ENCODE data around the gene CASR.
"Not testable (repeated sequence)": the region's sequence is repeated elsewhere in the genome, so short reads cannot be mapped to it uniquely, and the experiment has no call there.

Gene CASR, protein sequence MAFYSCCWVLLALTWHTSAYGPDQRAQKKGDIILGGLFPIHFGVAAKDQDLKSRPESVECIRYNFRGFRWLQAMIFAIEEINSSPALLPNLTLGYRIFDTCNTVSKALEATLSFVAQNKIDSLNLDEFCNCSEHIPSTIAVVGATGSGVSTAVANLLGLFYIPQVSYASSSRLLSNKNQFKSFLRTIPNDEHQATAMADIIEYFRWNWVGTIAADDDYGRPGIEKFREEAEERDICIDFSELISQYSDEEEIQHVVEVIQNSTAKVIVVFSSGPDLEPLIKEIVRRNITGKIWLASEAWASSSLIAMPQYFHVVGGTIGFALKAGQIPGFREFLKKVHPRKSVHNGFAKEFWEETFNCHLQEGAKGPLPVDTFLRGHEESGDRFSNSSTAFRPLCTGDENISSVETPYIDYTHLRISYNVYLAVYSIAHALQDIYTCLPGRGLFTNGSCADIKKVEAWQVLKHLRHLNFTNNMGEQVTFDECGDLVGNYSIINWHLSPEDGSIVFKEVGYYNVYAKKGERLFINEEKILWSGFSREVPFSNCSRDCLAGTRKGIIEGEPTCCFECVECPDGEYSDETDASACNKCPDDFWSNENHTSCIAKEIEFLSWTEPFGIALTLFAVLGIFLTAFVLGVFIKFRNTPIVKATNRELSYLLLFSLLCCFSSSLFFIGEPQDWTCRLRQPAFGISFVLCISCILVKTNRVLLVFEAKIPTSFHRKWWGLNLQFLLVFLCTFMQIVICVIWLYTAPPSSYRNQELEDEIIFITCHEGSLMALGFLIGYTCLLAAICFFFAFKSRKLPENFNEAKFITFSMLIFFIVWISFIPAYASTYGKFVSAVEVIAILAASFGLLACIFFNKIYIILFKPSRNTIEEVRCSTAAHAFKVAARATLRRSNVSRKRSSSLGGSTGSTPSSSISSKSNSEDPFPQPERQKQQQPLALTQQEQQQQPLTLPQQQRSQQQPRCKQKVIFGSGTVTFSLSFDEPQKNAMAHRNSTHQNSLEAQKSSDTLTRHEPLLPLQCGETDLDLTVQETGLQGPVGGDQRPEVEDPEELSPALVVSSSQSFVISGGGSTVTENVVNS
- total RNA-seq, result 0 to 0.13 reads per million in 2 donors

- DNase-seq, result peak in 1 of 5 experiments; percentile 9
Observed at GRCh38 chr3:122183521-122183892, at the start of gene CASR. CASR (plus strand) TSS chr3:122183668; CDS start chr3:122254190, 70,522 bp downstream.

- peak in 2 of 5 experiments; percentile 30 to 80 for DNase-seq
Observed at GRCh38 chr3:122146466-122146865, 37.0 kb upstream of the CASR start.

GRCh38 chr3:122148941-122149627 lies 34.4 kb upstream of the CASR start:
- peak in 1 of 5 experiments; percentile 19 for DNase-seq

- no peak for DNase-seq
Observed at GRCh38 chr3:122151480-122151879, 32.0 kb upstream of the CASR start.

DNA sequence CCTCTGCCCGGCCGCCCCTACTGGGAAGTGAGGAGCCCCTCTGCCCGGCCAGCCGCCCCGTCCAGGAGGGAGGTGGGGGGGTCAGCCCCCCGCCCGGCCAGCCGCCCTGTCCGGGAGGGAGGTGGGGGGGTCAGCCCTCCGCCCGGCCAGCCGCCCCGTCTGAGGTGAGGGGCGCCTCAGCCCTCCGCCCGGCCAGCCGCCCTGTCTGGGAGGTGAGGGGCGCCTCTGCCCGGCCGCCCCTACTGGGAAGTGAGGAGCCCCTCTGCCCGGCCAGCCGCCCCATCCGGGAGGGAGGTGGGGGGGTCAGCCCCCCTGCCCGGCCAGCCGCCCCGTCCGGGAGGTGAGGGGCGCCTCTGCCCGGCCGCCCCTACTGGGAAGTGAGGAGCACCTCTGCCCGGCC lies 18.5 kb upstream of the CASR start:
- DNase-seq, result not testable (repeated sequence)

GRCh38 chr3:122167630-122168029 lies 15.8 kb upstream of the CASR start:
- no peak for DNase-seq

DNA sequence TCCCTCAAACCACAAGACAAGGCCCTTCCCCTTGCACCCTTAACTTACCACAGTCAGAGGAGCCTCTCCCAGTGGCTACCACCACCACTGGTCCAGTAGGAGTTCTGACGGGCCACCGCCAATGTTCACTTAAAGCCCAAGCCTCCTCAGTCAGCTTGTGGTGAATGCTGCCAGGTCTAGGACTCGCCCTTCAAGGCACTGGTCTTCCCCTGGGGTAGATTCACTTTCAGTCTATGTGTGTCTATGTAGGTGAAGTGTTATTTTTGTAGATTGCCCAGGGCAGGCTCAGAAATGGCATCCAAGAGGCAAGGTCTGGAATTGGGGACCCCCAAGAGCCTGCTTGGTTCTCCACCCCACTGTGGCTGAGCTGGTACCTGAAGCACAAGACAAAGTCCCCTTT lies 15.4 kb upstream of the CASR start:
- DNase-seq, result no peak

DNA sequence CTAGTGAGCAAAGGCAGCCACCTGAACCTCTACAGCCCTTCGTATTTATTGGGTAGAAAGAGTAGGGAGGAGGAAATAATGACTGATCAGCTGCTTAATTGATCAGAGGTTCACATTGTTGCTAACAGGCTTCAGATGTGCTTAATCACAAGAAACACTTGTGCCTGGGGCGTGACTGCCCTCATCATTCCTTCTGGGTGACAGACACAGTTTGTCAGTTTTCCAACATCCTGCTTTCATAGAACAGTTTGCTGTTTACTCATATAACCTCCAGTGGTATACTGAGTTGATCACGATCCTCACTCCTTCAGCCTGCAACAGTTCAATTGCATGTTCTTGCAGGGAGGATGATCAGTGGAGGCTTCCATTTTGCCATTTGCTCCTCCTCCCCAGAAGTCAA lies 13.6 kb upstream of the CASR start:
- no peak for DNase-seq

GRCh38 chr3:122171361-122171760 lies 12.1 kb upstream of the CASR start:
- DNase-seq, result not testable (repeated sequence)

DNA sequence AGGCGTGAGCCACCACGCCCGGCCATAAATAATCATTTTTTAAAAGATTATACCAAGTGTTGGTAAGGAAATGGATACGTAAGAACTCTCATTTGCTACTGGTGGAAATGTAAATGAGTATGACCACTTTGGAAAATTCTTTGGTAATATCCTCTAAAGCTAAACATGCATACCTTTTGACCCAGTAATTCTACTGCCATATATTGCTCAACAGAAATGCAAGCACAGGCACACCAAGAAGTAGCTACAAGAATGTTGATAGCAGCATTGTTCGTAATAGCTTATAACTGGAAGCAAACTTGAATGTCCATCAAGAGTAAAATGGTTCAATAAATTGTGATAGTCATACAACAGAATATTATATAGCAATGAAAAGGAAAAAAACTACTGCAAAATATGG lies 4.8 kb upstream of the CASR start:
- DNase-seq, result no peak

DNA sequence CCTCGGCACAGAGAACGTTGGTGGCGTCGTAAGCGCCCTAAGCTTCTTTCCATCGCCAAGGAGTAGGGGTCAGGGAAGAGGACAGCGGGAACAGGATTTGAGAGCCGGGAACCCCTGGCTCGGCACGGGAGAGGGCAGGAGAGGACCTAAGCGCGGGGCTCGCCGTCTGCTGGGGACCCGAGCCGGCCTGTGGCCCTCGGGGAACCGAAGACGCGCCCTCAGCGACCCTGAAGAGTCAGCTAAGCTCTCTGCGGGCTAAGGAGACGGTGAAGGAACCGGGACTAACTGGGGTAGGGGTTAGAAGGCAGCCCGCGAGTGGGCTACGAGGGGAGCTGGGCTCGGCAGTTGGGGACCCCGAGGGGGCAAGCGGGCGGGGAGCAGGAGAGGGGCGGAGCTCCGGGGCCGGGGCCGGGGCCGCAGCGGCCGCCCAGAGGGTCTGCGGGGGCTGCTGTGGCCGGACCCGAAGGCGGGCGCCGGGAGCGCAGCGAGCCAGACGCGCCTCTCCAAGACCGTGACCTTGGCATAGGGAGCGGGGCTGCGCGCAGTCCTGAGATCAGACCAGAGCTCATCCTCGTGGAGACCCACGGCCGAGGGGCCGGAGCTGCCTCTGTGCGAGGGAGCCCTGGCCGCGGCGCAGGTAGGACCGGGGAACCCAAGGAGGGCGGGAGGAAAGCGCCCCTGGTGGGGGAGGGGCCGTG lies 574 bp downstream of the CASR start:
- DNase-seq, result no peak

- DNase-seq, result no peak
Observed at GRCh38 chr3:122184591-122184929, 1.1 kb downstream of the CASR start.

- no peak for DNase-seq
Observed at GRCh38 chr3:122186372-122186771, 2.9 kb downstream of the CASR start.

GRCh38 chr3:122188737-122189136 lies 5.3 kb downstream of the CASR start:
- no peak for DNase-seq

- no peak for DNase-seq
Observed at GRCh38 chr3:122189357-122189756, 5.9 kb downstream of the CASR start.

- no peak for DNase-seq
Observed at GRCh38 chr3:122190525-122190924, 7.1 kb downstream of the CASR start.

DNA sequence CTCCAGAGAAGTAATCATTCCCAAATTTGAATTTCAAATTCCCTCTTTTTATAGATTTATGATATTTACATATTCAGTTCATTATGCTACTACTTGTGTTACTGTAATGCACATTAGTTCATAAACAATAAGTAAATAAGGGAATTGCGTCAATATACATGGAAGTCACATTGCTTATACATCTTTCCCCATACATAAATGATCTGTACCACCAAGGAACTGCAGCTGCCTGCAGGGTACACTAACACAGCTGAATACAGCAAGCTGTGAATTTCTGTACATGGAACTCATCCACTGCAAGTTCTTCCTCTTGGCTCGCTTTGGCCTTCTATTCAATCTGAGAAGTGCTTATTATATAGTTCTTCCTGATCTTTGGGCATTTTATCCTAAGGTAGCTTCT lies 15.5 kb downstream of the CASR start:
- no peak for DNase-seq

DNA sequence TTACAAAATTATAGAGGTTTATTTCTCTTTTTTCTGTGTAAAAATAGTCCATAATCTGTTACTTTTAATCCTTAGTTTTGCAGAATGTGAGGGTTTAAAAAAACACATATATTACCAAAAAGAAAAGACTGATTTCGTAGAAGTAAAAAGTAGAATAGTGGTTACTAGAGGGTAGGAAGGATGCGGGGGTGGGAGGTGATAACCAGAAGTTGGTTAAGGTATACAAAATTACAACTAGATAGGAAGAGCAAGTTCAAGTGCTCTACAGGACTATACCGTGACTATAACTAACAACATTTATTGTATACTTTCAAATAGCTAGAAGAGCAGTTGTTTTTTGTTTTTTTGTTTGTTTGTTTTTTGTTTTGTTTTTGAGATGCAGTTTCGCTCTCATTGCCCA lies 16.1 kb downstream of the CASR start:
- no peak for DNase-seq

DNA sequence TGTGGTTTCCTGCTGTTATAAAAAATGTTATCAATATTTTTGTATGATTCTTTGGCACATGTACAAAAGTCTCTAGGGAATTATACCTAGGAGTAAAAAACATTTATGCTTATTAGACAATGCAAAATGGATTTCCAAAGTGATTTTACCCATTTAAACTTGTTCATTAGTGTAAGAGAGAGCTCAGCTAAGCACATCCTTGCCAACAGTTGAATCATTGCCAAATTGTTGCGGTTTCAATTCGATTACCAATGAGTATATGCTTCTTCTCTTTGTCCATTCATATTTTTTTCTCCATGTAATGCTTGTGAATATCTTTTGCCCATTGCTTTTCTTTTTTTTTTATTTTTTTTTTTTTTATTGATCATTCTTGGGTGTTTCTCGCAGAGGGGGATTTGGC lies 17.2 kb downstream of the CASR start:
- DNase-seq, result no peak

DNA sequence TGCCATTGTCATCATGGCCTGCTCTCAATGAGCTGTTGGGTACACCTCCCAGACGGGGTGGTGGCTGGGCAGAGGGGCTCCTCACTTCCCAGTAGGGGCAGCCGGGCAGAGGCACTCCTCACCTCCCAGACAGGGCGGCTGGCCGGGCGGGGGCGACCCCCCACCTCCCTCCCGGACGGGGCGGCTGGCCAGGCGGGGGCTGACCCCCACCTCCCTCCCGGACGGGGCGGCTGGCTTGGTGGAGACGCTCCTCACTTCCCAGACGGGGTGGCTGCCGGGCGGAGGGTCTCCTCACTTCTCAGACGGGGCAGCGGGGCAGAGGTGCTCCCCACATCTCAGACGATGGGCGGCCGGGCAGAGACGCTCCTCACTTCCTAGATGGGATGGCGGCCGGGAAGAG lies 18.0 kb downstream of the CASR start:
- not testable (repeated sequence) for DNase-seq

- no peak for DNase-seq
Observed at GRCh38 chr3:122208579-122208978, 25.1 kb downstream of the CASR start.

DNA sequence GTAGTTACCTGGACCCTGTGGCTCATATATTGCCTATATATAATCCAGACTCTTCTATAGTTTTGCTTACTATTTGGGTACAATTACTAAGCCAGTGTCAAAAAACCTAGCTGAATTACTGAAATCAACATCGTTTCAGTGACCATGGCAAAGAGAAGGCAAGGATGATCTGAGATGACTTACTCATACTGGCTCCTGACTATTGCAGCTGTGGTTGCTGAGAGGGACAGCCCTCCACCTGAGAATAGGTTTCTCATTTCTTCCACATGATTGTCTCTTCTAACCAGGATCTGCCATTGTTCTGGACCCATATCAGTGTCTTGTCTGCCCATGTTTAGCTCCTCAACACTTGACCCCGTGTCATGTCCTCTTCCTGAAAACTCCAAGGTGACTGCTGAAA lies 30.2 kb downstream of the CASR start:
- no peak for DNase-seq

Measured in T-helper 2 cell (primary cell).